IMR-90 (cell line): ENCODE data around the gene DACT2. TPM values are rescaled to one million over a fixed set of nuclear protein-coding genes. Genes with fewer than 3 reads are reported as not detected.

ENCODE experiments used
- ATAC-seq: fragments of 200-7000 bp; cut with Tn5 transposase; 2 replicates; pipeline ENCODE4 v1.9.1; 2020; ENCODE audit warnings: low read depth, mild to moderate bottlenecking, moderate library complexity
- BruUV-seq: library from RNA; stranded (reverse); fragments of 400-500 nt; replicated peaks from 2 replicates; lab custom pipeline; 2021; lab: Mats Ljungman, UMichigan
- CTCF ChIA-PET: fragments of 300-600 bp; formaldehyde crosslinking; extraction: SDS; loops from one replicate; lab custom pipeline; 2021; ENCODE audit warnings: antibody characterized with exemption; lab: Yijun Ruan, JAX
- POLR2A ChIA-PET: fragments of 300-600 bp; sonication (Branson Sonifier 250); formaldehyde crosslinking; loops from one replicate; lab custom pipeline; 2022; ENCODE audit warnings: antibody characterized with exemption; ENCODE audit not compliant: unreplicated experiment; lab: Charles Lee
- DNase-seq: peaks from one replicate; pipeline ENCODE4 v3.0.0; 2013
- H2AFZ ChIP-seq: replicated peaks from 2 replicates; pipeline ENCODE3; 2013; ENCODE audit warnings: low read length, mild to moderate bottlenecking; ENCODE audit not compliant: poor library complexity
- H2AK5ac ChIP-seq: 2 replicates; pipeline ENCODE4 v1.6.1; 2013; ENCODE audit warnings: low read depth, low read length, inconsistent platforms
- H2AK9ac ChIP-seq: replicated peaks from 2 replicates; pipeline ENCODE3; 2013; ENCODE audit warnings: mild to moderate bottlenecking, low read depth, low read length, moderate library complexity; ENCODE audit not compliant: poor library complexity
- H2BK120ac ChIP-seq: 2 replicates; pipeline ENCODE4 v1.6.1; 2013; ENCODE audit warnings: low read depth, low read length, inconsistent platforms
- H2BK15ac ChIP-seq: 3 replicates; pipeline ENCODE4 v1.6.1; 2013; ENCODE audit warnings: low read depth, low read length, inconsistent platforms
- H2BK20ac ChIP-seq: 2 replicates; pipeline ENCODE4 v1.6.1; 2013; ENCODE audit warnings: low read depth, mild to moderate bottlenecking, inconsistent platforms, low read length, moderate library complexity
- H2BK5ac ChIP-seq: 2 replicates; pipeline ENCODE4 v1.6.1; 2013; ENCODE audit warnings: mild to moderate bottlenecking, low read depth, low read length, inconsistent platforms; ENCODE audit not compliant: poor library complexity, severe bottlenecking
- H3K14ac ChIP-seq: replicated peaks from 2 replicates; pipeline ENCODE4 v1.6.1; 2013; ENCODE audit warnings: low read depth, low read length, inconsistent platforms
- H3K18ac ChIP-seq: 2 replicates; pipeline ENCODE4 v1.6.1; 2013; ENCODE audit warnings: low read depth, low read length, control low read depth
- H3K23ac ChIP-seq: 2 replicates; pipeline ENCODE4 v1.6.1; 2013; ENCODE audit warnings: low read depth, low read length, inconsistent platforms
- H3K27ac ChIP-seq: 2 replicates; pipeline ENCODE4 v1.5.1; 2013; ENCODE audit warnings: mild to moderate bottlenecking, control low read depth, low read length; ENCODE audit not compliant: insufficient read depth
- H3K27me3 ChIP-seq: 2 replicates; pipeline ENCODE4 v1.6.1; 2013; ENCODE audit warnings: low read length; ENCODE audit not compliant: control insufficient read depth, insufficient read depth
- H3K36me3 ChIP-seq: 2 replicates; pipeline ENCODE4 v1.6.1; 2013; ENCODE audit warnings: low read length, mixed read lengths; ENCODE audit not compliant: control insufficient read depth, insufficient read depth
- H3K4ac ChIP-seq: 2 replicates; pipeline ENCODE4 v1.6.1; 2013; ENCODE audit warnings: low read depth, low read length, inconsistent platforms
- H3K4me1 ChIP-seq: 2 replicates; pipeline ENCODE4 v1.6.1; 2013; ENCODE audit warnings: low read length, mixed read lengths; ENCODE audit not compliant: control insufficient read depth, insufficient read depth
- H3K4me2 ChIP-seq: 2 replicates; pipeline ENCODE4 v1.6.1; 2013; ENCODE audit warnings: low read depth, mild to moderate bottlenecking, control low read depth, low read length, moderate library complexity
- H3K4me3 ChIP-seq: 2 replicates; pipeline ENCODE4 v1.5.1; 2013; ENCODE audit warnings: low read depth, mild to moderate bottlenecking, control low read depth, low read length, moderate library complexity; ENCODE audit not compliant: insufficient read depth
- H3K56ac ChIP-seq: 2 replicates; pipeline ENCODE4 v1.6.1; 2013; ENCODE audit warnings: low read length, inconsistent platforms; ENCODE audit not compliant: insufficient read depth; ENCODE audit errors: extremely low read depth
- H3K79me1 ChIP-seq, 2 experiments: 2 replicates each; pipeline ENCODE4 v1.6.1; 2013; ENCODE audit warnings: low read length in 2 of 2, inconsistent platforms in 1 of 2, low read depth in 1 of 2
- H3K9ac ChIP-seq: 2 replicates; pipeline ENCODE4 v1.6.1; 2013; ENCODE audit warnings: low read depth, low read length, control low read depth
- H3K9me1 ChIP-seq: 2 replicates; pipeline ENCODE4 v1.6.1; 2013; ENCODE audit warnings: low read length, inconsistent platforms; ENCODE audit not compliant: insufficient read depth
- H3K9me3 ChIP-seq: 2 replicates; pipeline ENCODE4 v1.6.1; 2013; ENCODE audit warnings: low read length; ENCODE audit not compliant: control insufficient read depth, insufficient read depth
- H4K20me1 ChIP-seq: 2 replicates; pipeline ENCODE4 v1.6.1; 2013; ENCODE audit warnings: low read length, inconsistent platforms; ENCODE audit not compliant: insufficient read depth
- H4K5ac ChIP-seq: 2 replicates; pipeline ENCODE4 v1.6.1; 2013; ENCODE audit warnings: mild to moderate bottlenecking, low read depth, low read length, control low read depth
- H4K8ac ChIP-seq, 2 experiments: 2 replicates each; pipeline ENCODE4 v1.6.1; 2013; ENCODE audit warnings: low read depth in 2 of 2, low read length in 2 of 2, control low read depth in 1 of 2, inconsistent platforms in 1 of 2
- H4K91ac ChIP-seq: 2 replicates; pipeline ENCODE4 v1.6.1; 2013; ENCODE audit warnings: low read depth, low read length, inconsistent platforms; ENCODE audit not compliant: insufficient read depth
- BHLHE40 ChIP-seq: fragments of 150-350 bp; IDR thresholded peaks from 2 replicates; pipeline ENCODE4 v1.6.1; 2016; ENCODE audit warnings: mild to moderate bottlenecking, low read depth, low read length
- CEBPB ChIP-seq: IDR thresholded peaks from 2 replicates; pipeline ENCODE4 v1.6.1; 2012; ENCODE audit warnings: low read depth, low read length, improper control_type of control experiment
- CHD1 ChIP-seq: IDR thresholded peaks from 2 replicates; pipeline ENCODE4 v1.6.1; 2012; ENCODE audit warnings: low read depth, low read length, improper control_type of control experiment
- CTCF ChIP-seq: conservative IDR thresholded peaks from 2 replicates; pipeline ENCODE4 v1.5.1; 2012; ENCODE audit warnings: mild to moderate bottlenecking, low read depth, low read length, improper control_type of control experiment
- FOS ChIP-seq: fragments of 150-350 bp; IDR thresholded peaks from 2 replicates; pipeline ENCODE4 v1.6.1; 2016; ENCODE audit warnings: low read depth, low read length
- MAZ ChIP-seq: IDR thresholded peaks from 2 replicates; pipeline ENCODE4 v1.6.1; 2012; ENCODE audit warnings: low read depth, mild to moderate bottlenecking, low read length, improper control_type of control experiment, moderate library complexity, borderline replicate concordance
- MXI1 ChIP-seq: IDR thresholded peaks from 2 replicates; pipeline ENCODE4 v1.6.1; 2012; ENCODE audit warnings: low read depth, mild to moderate bottlenecking, low read length, moderate library complexity, borderline replicate concordance
- NFE2L2 ChIP-seq: fragments of 150-350 bp; IDR thresholded peaks from 2 replicates; pipeline ENCODE4 v1.6.1; 2016; ENCODE audit warnings: low read depth, mild to moderate bottlenecking, low read length
- POLR2A ChIP-seq: IDR thresholded peaks from 2 replicates; pipeline ENCODE4 v1.6.1; 2012; ENCODE audit warnings: mild to moderate bottlenecking, low read depth, low read length
- RAD21 ChIP-seq: IDR thresholded peaks from 2 replicates; pipeline ENCODE4 v1.6.1; 2012; ENCODE audit warnings: low read length, improper control_type of control experiment
- RCOR1 ChIP-seq: IDR thresholded peaks from 2 replicates; pipeline ENCODE4 v1.6.1; 2012; ENCODE audit warnings: mild to moderate bottlenecking, low read length, improper control_type of control experiment; ENCODE audit not compliant: insufficient replicate concordance
- RFX5 ChIP-seq: IDR thresholded peaks from 2 replicates; pipeline ENCODE4 v1.8.0; 2012; ENCODE audit warnings: low read depth, mild to moderate bottlenecking, low read length, moderate library complexity
- SMC3 ChIP-seq: fragments of 150-350 bp; IDR thresholded peaks from 2 replicates; pipeline ENCODE4 v1.6.1; 2016; ENCODE audit warnings: low read depth, mild to moderate bottlenecking, antibody characterized with exemption, low read length, moderate library complexity
- WGBS, 2 experiments: methylation state at CpG; one replicate each; pipeline versions ENCODE4 v1.1.5 to v1.1.7; 2013; ENCODE audit warnings: missing lambda C conversion rate in 2 of 2; ENCODE audit not compliant: insufficient read length in 1 of 2; ENCODE audit errors: extremely low coverage in 2 of 2; 5-methylcytosine and 5-hydroxymethylcytosine counted together
- dilution Hi-C: fragments of 300-500 bp; cut with HindIII; formaldehyde crosslinking; loops from one replicate; pipeline ENCODE4 v1.14.3; 2018; ENCODE audit warnings: low sequenced_read_pairs; ENCODE audit not compliant: unreplicated experiment
- in situ Hi-C: fragments of 300-500 bp; cut with MboI; formaldehyde crosslinking; loops from 3 replicates; pipeline ENCODE4 v1.14.3; 2019; ENCODE audit warnings: low sequenced_read_pairs, inconsistent platforms, mixed read lengths
- intact Hi-C: fragments of 100-400 bp; cut with micrococcal nuclease; formaldehyde crosslinking; loops from 2 replicates; pipeline ENCODE4 v1.10.0; 2022
- polyA plus RNA-seq, 3 experiments: library from polyadenylated mRNA; depleted of rRNA; stranded (reverse); fragments of >200 nt; gene quantifications; 2 replicates each; pipeline ENCODE4 v1.2.3, GENCODE V29; 2012; ENCODE audit warnings: low replicate concordance in 1 of 3
- total RNA-seq: library from RNA; depleted of rRNA; stranded (reverse); fragments of >200 nt; gene quantifications from 2 replicates; pipeline ENCODE4 v1.2.3, GENCODE V29; 2012
- TF ChIP-seq, protein P1 (sequence below): fragments of 150-350 bp; IDR thresholded peaks from 2 replicates; pipeline ENCODE4 v1.6.1; 2016; ENCODE audit warnings: low read depth, mild to moderate bottlenecking, low read length, moderate library complexity, borderline replicate concordance

DACT2 gene
- total and polyA plus RNA-seq, 2 of the 4 experiments (the other 2 are of a cell fraction) = not detected

DNA sequence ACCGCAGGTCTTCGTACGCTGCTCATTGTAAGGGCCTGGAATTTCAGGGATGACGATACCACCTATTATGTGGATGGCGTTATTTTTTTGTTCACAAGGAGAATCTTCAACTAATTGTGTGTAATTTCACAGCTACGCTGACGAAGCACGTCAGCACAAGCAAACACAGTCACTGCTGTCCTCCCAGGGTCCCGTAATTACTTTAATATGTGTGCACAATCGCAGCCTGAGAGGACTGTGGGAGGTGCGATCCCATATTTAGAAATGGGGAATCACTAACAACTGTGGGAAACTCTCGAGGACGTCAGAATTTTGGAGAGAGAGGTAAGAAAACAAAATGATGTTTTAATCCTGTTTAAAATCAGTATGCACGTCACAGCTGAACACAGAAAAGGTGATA, 40.2 kb upstream of the DACT2 start:
- no peak for ATAC-seq
- no peak overlapping the region for H3K14ac ChIP-seq
- BruUV-seq = no TSS peak
- H2BK15ac ChIP-seq = no peak overlapping the region
- no peak overlapping the region for H3K4ac ChIP-seq
- POLR2A ChIA-PET = no interaction called here
- H3K4me2 ChIP-seq = no peak overlapping the region
- in situ Hi-C loops = no loop called here
- H2BK120ac ChIP-seq = no peak overlapping the region
- CTCF ChIA-PET = no interaction called here
- TF ChIP-seq, protein P1, sequence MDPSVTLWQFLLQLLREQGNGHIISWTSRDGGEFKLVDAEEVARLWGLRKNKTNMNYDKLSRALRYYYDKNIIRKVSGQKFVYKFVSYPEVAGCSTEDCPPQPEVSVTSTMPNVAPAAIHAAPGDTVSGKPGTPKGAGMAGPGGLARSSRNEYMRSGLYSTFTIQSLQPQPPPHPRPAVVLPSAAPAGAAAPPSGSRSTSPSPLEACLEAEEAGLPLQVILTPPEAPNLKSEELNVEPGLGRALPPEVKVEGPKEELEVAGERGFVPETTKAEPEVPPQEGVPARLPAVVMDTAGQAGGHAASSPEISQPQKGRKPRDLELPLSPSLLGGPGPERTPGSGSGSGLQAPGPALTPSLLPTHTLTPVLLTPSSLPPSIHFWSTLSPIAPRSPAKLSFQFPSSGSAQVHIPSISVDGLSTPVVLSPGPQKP = no peak
- TF ChIP-seq FOS = no peak
- no peak for TF ChIP-seq BHLHE40
- TF ChIP-seq MAZ = no peak
- TF ChIP-seq NFE2L2 = no peak
- no peak for TF ChIP-seq CHD1
- TF ChIP-seq RCOR1 = no peak
- no peak for TF ChIP-seq CEBPB
- TF ChIP-seq RFX5 = no peak
- no peak for TF ChIP-seq CTCF
- no peak for TF ChIP-seq MXI1
- TF ChIP-seq POLR2A = no peak
- TF ChIP-seq RAD21 = no peak
- TF ChIP-seq SMC3 = no peak
- H2AK5ac ChIP-seq = no peak overlapping the region
- no peaks in the 10 kb centered on the region for H3K36me3 ChIP-seq
- no peak overlapping the region for H2AK9ac ChIP-seq
- no peak overlapping the region for H3K56ac ChIP-seq
- H3K27me3 ChIP-seq = no peaks in the 10 kb centered on the region
- H4K20me1 ChIP-seq = no peaks in the 10 kb centered on the region
- peaks cover 25% of the 10 kb centered on the region for H3K9me3 ChIP-seq
- H2BK20ac ChIP-seq = no peak overlapping the region
- H2BK5ac ChIP-seq = no peak overlapping the region
- no peaks in the 10 kb centered on the region for H3K4me1 ChIP-seq
- no peak overlapping the region for H2AFZ ChIP-seq
- H3K18ac ChIP-seq = no peak overlapping the region
- no peak overlapping the region for H3K4me3 ChIP-seq
- H3K79me1 ChIP-seq = no peaks in the 10 kb centered on the region
- H3K9ac ChIP-seq = no peak overlapping the region
- no peak overlapping the region for H3K27ac ChIP-seq
- intact Hi-C loops = no loop called here
- dilution Hi-C loops = no loop called here
- WGBS, 2 experiments = 29% methylated on average over 1 of the region's 14 CpGs; no CpG with 5 or more reads in 1 of the 2 experiments
- no peak overlapping the region for H3K23ac ChIP-seq
- no peak overlapping the region for H4K5ac ChIP-seq
- no peak overlapping the region for H4K91ac ChIP-seq
- no peak for DNase-seq
- no peak overlapping the region for H4K8ac ChIP-seq
- no peaks in the 10 kb centered on the region for H3K9me1 ChIP-seq
